T-helper 1 cell treated with Interleukin-12 subunit alpha and Interleukin-12 subunit beta and Interleukin-4 antibody, amounts not matched to agents 30 μg/mL and 1 μg/mL, for 36 hours (primary cell): Measurements from ENCODE around the gene TMEM135.

Source experiments
- H3K27ac Mint-ChIP-seq: one replicate; pipeline ENCODE4 v1.8.0; 2021; ENCODE audit warnings: mild to moderate bottlenecking, mixed read lengths
- H3K27me3 Mint-ChIP-seq: one replicate; pipeline ENCODE4 v1.8.0; 2021; ENCODE audit warnings: low read depth, mixed read lengths
- H3K36me3 Mint-ChIP-seq: one replicate; pipeline ENCODE4 v1.8.0; 2021; ENCODE audit warnings: low read depth, mixed read lengths
- H3K4me1 Mint-ChIP-seq: one replicate; pipeline ENCODE4 v1.8.0; 2021; ENCODE audit warnings: low read depth, mixed read lengths
- H3K4me3 Mint-ChIP-seq: one replicate; pipeline ENCODE4 v1.8.0; 2021; ENCODE audit warnings: mild to moderate bottlenecking, moderate library complexity, mixed read lengths
- H3K9me3 Mint-ChIP-seq: one replicate; pipeline ENCODE4 v1.8.0; 2021; ENCODE audit warnings: mixed read lengths

The TMEM135 gene

GRCh38 chr11:87035976-87036583, 1.7 kb upstream of the TMEM135 start:
- H3K27me3 Mint-ChIP-seq, result peaks cover 36% of the 10 kb centered on the region
- H3K9me3 Mint-ChIP-seq, result no peaks in the 10 kb centered on the region
- no peak overlapping the region for H3K27ac Mint-ChIP-seq
- peaks cover 16% of the 10 kb centered on the region for H3K36me3 Mint-ChIP-seq
- peaks cover 33% of the 10 kb centered on the region for H3K4me1 Mint-ChIP-seq
- no peak overlapping the region for H3K4me3 Mint-ChIP-seq

DNA sequence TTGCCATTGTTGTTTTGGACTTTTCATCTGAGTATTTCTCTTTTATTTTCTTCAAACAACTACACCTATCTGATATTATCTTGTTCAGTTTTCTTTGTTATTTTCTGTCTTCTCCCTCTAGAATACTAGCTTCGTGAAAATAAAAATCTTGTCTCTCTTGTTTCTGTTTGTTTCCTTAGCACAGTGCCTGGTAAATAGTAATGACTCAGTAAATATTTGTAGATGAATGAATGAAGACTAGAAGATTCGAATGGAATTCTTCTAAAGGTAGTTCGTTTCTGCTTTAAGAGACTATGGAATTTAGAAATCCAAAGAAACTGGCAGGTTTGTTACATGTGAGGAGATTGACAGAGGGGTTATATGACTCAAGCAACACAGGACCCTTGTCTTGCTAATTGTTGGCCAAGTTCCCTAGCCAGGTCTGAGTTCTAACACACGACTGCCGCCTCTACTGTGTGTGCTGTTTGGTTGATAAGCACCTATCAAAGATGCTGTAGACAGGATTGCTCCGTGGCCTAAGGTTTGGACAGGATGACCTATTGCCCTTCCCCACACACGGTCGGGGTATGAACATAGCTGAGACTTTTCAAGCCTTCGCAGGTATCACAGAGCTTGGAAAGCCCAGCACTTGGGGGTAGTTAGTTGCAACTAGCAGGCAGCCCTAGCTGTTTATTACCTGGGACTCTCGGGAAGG, 831 bp upstream of the TMEM135 start:
- H3K4me3 Mint-ChIP-seq, result peak overlapping the region; percentile 94
- H3K4me1 Mint-ChIP-seq, result peaks cover 38% of the 10 kb centered on the region
- peaks cover 22% of the 10 kb centered on the region for H3K36me3 Mint-ChIP-seq
- peak overlapping the region; percentile 5 for H3K27ac Mint-ChIP-seq
- H3K27me3 Mint-ChIP-seq, result peaks cover 31% of the 10 kb centered on the region
- no peaks in the 10 kb centered on the region for H3K9me3 Mint-ChIP-seq

DNA sequence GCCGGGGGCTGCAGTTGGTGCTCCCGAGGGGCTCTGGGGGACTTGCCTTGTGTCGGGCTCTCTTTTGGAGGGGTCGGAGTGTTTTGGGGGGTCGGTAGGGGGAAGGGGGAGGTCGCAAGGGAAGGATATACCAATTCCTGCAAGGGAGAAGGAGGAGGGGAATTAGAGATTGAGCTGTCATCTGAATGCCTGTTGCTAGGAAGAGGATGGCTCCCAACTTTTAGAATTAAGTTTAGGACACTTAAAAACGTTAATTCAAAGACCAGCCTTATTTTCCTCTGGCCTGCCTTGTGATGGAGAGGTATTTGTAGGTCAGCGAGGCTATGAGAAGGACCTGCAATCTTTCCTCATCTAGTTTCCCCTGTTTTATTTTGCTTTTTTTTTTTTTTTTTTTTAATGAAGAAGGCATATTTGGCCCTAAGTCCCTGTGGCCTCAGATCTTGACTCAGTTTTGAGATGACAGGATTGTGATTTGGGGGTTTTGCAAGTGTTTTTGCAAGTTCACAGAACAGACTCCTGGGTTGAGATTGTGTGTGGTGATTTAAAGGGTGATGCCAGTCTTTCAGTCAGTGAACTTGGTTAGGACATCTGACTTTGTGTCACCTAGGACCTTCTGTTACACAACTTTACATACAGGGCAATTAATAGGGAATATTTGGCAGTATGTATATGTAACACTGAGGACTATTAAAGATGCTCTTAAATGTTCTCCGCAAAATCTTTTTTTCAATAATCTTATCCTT, 672 bp downstream of the TMEM135 start:
- no peaks in the 10 kb centered on the region for H3K9me3 Mint-ChIP-seq
- H3K4me3 Mint-ChIP-seq, result peak overlapping the region; percentile 94
- peak overlapping the region; percentile 88 for H3K27ac Mint-ChIP-seq
- H3K4me1 Mint-ChIP-seq, result peaks cover 41% of the 10 kb centered on the region
- H3K36me3 Mint-ChIP-seq, result peaks cover 27% of the 10 kb centered on the region
- peaks cover 22% of the 10 kb centered on the region for H3K27me3 Mint-ChIP-seq

DNA sequence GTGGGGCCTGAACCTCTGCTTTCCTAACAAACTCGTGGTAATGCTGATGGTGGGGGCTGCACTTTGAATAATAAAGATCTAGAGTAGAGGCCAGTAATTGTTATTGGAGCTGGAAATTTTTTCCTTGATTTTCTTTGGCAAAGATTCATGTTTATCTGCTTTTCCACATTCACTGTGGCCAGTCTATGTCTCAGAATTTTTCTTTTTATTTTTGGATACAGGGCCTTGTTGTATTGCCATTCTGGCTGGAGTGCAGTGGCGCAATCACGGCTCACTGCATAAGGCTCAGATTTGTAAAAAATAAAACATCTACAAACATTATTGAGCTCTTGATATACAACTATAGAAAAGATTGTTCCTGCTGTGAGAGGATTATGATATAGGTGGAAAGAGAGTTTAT, 1.6 kb downstream of the TMEM135 start:
- Mint-ChIP-seq H3K4me1 (peaks cover 41% of the 10 kb centered on the region), H3K27ac (peak overlapping the region; percentile 11), H3K4me3 (peak overlapping the region; percentile 94), H3K9me3 (no peaks in the 10 kb centered on the region), H3K27me3 (peaks cover 13% of the 10 kb centered on the region), H3K36me3 (peaks cover 37% of the 10 kb centered on the region)

DNA sequence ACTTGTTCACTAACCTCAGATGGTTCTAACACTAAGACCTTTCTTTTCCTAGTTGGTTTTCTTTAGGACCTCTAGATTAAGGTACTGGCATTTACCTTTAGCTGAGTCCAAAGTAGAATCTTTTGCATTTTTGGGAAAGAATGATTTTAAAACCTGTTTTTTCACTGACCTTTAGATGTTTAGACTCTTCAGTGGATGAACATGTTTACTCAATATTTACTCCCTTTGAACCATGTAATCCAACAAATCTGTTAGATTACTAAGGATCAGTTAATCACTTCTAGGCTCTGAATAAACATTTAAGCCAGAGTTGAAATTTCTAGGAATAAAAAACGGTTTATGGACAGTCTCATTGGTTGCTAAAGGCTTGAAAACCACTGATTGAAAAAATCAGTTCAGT, 6.2 kb downstream of the TMEM135 start:
- H3K4me3 Mint-ChIP-seq, result no peak overlapping the region
- peaks cover 51% of the 10 kb centered on the region for H3K36me3 Mint-ChIP-seq

DNA sequence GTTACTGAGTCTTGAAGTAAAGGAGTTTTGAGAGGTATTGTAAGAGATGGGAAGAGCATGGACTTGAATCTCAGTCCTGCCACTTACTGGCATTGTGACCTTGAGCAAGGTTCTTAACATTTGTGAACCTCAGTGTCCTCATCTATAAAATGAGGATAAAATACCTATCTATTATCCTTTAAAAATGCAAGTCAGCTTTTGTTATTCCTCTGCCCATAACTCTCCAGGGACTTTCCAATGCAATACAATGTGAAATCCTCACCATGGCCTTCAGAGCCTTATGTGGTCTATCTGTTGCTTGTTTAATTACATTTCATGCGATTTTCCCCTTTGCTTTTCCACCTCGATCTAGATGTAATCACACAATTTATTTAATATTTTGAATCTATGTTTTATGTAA, 9.1 kb downstream of the TMEM135 start:
- H3K4me1 Mint-ChIP-seq, result peaks cover 3% of the 10 kb centered on the region
- H3K27ac Mint-ChIP-seq, result no peak overlapping the region
- no peaks in the 10 kb centered on the region for H3K27me3 Mint-ChIP-seq
- H3K4me3 Mint-ChIP-seq, result no peak overlapping the region
- H3K9me3 Mint-ChIP-seq, result peaks cover 14% of the 10 kb centered on the region
- H3K36me3 Mint-ChIP-seq, result peaks cover 33% of the 10 kb centered on the region

More for the DNA sequence above, 6.2 kb downstream of the TMEM135 start:
- Mint-ChIP-seq H3K27ac (no peak overlapping the region), H3K27me3 (no peaks in the 10 kb centered on the region), H3K4me1 (peaks cover 23% of the 10 kb centered on the region), H3K9me3 (peaks cover 14% of the 10 kb centered on the region)

DNA sequence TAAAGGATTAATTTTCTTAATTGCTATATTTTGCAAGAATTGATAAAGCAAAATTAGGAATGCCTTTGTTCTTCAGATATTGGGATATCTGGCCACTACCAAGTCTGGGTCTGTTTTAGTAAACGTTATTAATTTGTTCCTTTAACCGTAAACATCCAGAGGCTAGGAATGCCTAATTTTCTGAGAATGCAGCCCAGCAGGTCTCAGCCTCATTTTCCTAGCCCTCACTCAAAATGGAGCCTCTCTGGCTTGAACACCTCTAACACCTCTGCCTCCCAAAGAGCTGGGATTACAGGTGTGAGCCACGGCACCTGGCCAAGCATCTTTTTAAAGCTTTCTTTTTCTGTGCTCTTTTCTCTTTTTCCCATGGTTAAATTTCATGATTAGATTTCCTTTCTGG, 18.4 kb downstream of the TMEM135 start:
- peaks cover 5% of the 10 kb centered on the region for H3K4me1 Mint-ChIP-seq
- no peak overlapping the region for H3K27ac Mint-ChIP-seq
- no peaks in the 10 kb centered on the region for H3K9me3 Mint-ChIP-seq
- no peaks in the 10 kb centered on the region for H3K36me3 Mint-ChIP-seq
- no peaks in the 10 kb centered on the region for H3K27me3 Mint-ChIP-seq
- H3K4me3 Mint-ChIP-seq, result no peak overlapping the region

- no peak overlapping the region for H3K27ac Mint-ChIP-seq
- H3K36me3 Mint-ChIP-seq, result peaks cover 1% of the 10 kb centered on the region
- H3K4me1 Mint-ChIP-seq, result peaks cover 5% of the 10 kb centered on the region
- no peaks in the 10 kb centered on the region for H3K9me3 Mint-ChIP-seq
- no peaks in the 10 kb centered on the region for H3K27me3 Mint-ChIP-seq
- H3K4me3 Mint-ChIP-seq, result no peak overlapping the region
These were observed 20.0 kb downstream of the TMEM135 start for GRCh38 chr11:87057749-87058148.

- Mint-ChIP-seq H3K9me3 (no peaks in the 10 kb centered on the region), H3K27me3 (no peaks in the 10 kb centered on the region), H3K4me3 (no peak overlapping the region), H3K36me3 (peaks cover 3% of the 10 kb centered on the region), H3K4me1 (peaks cover 3% of the 10 kb centered on the region), H3K27ac (no peak overlapping the region)
These were observed 22.1 kb downstream of the TMEM135 start for GRCh38 chr11:87059596-87060390.

DNA sequence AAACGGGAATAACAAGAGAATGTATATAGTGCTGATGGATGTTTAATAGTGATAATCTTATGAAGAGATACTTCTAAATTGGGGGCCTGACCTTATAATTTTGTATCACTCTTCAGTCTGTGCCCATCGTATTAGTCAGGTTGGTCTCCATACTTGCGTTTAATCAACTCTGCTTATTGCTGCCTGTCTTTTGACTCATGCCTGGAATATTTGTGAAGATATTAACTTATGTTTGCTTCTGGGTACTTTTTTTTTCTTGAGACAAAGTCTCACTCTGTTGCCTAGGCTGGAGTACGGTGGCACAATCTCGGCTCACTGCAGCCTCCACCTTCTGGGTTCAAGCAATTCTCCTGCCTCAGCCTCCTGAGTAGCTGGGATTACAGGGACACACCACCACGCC, 24.0 kb downstream of the TMEM135 start:
- Mint-ChIP-seq H3K4me1 (peaks cover 3% of the 10 kb centered on the region), H3K36me3 (peaks cover 3% of the 10 kb centered on the region), H3K9me3 (no peaks in the 10 kb centered on the region), H3K27ac (no peak overlapping the region), H3K27me3 (no peaks in the 10 kb centered on the region), H3K4me3 (no peak overlapping the region)

DNA sequence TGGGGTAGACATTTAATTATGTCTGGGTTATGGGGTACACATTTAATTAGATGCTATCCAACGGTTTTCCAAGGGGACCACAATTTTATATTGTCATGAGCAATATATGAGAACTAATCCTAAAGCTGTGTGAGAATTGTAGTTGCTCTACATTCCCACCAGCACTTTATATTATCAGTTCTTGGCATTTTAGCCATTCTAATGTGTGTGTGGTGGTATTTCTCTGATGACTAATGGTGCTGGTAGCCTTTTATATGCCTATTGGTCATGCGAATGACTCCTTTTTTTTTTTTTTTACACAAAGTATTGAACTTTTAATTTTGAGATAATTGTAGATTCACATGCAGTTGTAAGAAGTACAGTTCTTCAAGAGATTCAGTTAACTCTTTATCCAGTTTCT, 26.2 kb downstream of the TMEM135 start:
- Mint-ChIP-seq H3K4me1 (peaks cover 3% of the 10 kb centered on the region), H3K9me3 (no peaks in the 10 kb centered on the region), H3K4me3 (no peak overlapping the region), H3K27ac (no peak overlapping the region), H3K36me3 (peaks cover 6% of the 10 kb centered on the region), H3K27me3 (no peaks in the 10 kb centered on the region)

DNA sequence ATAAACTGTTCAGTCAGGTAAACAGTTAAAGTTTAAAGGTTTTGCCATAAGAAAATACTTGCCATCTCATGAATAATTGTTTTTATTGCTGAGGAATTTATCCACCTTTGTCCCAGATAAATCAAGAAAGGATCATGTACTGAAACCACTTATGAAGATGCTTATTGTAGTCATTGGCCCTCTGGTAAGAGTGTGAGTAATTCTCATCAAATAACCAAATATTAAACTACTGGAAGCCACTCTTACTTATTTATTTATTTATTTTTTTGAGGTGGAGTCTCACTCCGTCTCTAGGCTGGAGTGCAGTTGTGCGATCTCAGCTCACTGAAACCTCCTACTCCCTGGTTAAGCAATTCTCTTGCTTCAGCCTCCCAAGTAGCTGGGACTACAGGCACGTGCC, 35.1 kb downstream of the TMEM135 start:
- Mint-ChIP-seq H3K4me3 (no peak overlapping the region), H3K9me3 (no peaks in the 10 kb centered on the region), H3K27ac (no peak overlapping the region), H3K36me3 (peaks cover 28% of the 10 kb centered on the region), H3K4me1 (no peaks in the 10 kb centered on the region), H3K27me3 (no peaks in the 10 kb centered on the region)

- no peak overlapping the region for H3K4me3 Mint-ChIP-seq
- H3K27ac Mint-ChIP-seq, result no peak overlapping the region
- peaks cover 8% of the 10 kb centered on the region for H3K4me1 Mint-ChIP-seq
- H3K27me3 Mint-ChIP-seq, result no peaks in the 10 kb centered on the region
- H3K36me3 Mint-ChIP-seq, result peaks cover 24% of the 10 kb centered on the region
- no peaks in the 10 kb centered on the region for H3K9me3 Mint-ChIP-seq
These were observed 38.6 kb downstream of the TMEM135 start for GRCh38 chr11:87076260-87076783.

DNA sequence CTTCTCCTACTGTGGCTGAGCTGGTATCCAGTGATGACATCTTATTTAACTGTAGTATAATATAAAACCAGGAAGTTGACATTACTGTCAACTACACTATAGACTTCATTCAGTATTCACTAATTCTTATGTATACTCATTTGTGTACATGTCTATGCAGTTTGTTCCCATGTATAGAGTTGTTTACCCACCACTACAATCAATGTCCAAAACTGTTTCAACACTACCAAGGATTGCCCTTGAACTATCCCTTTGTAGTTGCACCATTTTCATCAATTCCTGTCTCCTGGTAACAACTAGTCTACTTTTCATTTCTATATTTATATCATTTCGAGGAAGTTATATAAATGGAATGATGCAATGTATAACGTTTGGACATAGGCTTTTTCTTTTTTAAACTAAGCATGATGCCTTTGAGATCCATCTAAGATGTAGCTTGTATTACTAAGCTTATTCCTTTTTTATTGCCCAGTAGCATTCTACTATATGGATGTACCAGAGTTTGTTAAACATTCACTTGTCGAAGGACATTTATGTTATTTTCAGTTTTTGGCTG, 39.2 kb downstream of the TMEM135 start:
- Mint-ChIP-seq H3K9me3 (no peaks in the 10 kb centered on the region), H3K4me3 (no peak overlapping the region), H3K27me3 (no peaks in the 10 kb centered on the region), H3K4me1 (peaks cover 14% of the 10 kb centered on the region), H3K27ac (no peak overlapping the region), H3K36me3 (peaks cover 23% of the 10 kb centered on the region)
